ENCODE measurements around the gene OR2T8.

OR2T8 gene

GRCh38 chr1:247924868-247925267 is 4.8 kb downstream of the OR2T8 start, which contains the start of gene OR2AJ1:
OR2AJ1 (plus strand) TSS chr1:247924889; CDS start chr1:247933769, 8,880 bp downstream.
- Histone ChIP-seq H3K4me1 (ENCODE audit: low read length) (no peaks in the 10 kb centered on the region), H3K9me3 (replicated peaks; ENCODE audit: insufficient read depth, low read length) (no peaks in the 10 kb centered on the region), H3F3A (ENCODE audit: insufficient read depth, low read length) (no peaks in the 10 kb centered on the region), H3K27ac (ENCODE audit: low read length) (no peak within 1 kb of the TSS), H4K20me1 (ENCODE audit: insufficient read depth, low read length) (no peaks in the 10 kb centered on the region), H3K4me2 (ENCODE audit: low read depth, low read length) (no peak within 1 kb of the TSS), H3K4me3 (ENCODE audit: low read length) (no peak within 1 kb of the TSS), H3K36me3 (replicated peaks; ENCODE audit: insufficient read depth, low read length) (no peaks in the 10 kb centered on the region), H3K9ac (ENCODE audit: low read length) (no peak within 1 kb of the TSS), H3K27me3 (replicated peaks; ENCODE audit: insufficient read depth, low read length) (no peaks in the 10 kb centered on the region), H2AFZ (ENCODE audit: low read length) (no peak within 1 kb of the TSS), H3K9me2 (replicated peaks; ENCODE audit: insufficient read depth, low read length) (no peaks in the 10 kb centered on the region), H3K79me2 (ENCODE audit: low read length) (no peaks in the 10 kb centered on the region)
- TF ChIP-seq EZH2 (optimal IDR thresholded peaks at IDR 0.05; ENCODE audit: low read depth, low read length): no peak
- TF ChIP-seq, protein P1, sequence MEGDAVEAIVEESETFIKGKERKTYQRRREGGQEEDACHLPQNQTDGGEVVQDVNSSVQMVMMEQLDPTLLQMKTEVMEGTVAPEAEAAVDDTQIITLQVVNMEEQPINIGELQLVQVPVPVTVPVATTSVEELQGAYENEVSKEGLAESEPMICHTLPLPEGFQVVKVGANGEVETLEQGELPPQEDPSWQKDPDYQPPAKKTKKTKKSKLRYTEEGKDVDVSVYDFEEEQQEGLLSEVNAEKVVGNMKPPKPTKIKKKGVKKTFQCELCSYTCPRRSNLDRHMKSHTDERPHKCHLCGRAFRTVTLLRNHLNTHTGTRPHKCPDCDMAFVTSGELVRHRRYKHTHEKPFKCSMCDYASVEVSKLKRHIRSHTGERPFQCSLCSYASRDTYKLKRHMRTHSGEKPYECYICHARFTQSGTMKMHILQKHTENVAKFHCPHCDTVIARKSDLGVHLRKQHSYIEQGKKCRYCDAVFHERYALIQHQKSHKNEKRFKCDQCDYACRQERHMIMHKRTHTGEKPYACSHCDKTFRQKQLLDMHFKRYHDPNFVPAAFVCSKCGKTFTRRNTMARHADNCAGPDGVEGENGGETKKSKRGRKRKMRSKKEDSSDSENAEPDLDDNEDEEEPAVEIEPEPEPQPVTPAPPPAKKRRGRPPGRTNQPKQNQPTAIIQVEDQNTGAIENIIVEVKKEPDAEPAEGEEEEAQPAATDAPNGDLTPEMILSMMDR (IDR thresholded peaks at IDR 0.05; ENCODE audit: low read length): no peak
- TF ChIP-seq EZH2phosphoT487 (IDR thresholded peaks at IDR 0.05; ENCODE audit: low read length): no peak
- DNase-seq: no peak

DNA sequence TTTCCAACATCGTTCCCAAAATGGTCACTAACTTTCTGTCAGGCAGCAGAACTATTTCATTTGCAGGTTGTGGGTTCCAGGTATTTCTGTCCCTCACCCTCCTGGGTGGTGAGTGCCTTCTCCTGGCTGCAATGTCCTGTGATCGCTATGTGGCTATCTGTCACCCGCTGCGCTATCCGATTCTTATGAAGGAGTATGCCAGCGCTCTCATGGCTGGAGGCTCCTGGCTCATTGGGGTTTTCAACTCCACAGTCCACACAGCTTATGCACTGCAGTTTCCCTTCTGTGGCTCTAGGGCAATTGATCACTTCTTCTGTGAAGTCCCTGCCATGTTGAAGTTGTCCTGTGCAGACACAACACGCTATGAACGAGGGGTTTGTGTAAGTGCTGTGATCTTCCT is 13.9 kb downstream of the OR2T8 start:
- H3K4me2 ChIP-seq (ENCODE audit: low read depth, low read length): no peak overlapping the region
- no peaks in the 10 kb centered on the region for H3K27me3 ChIP-seq (replicated peaks; ENCODE audit: insufficient read depth, low read length)
- H3K9me2 ChIP-seq (replicated peaks; ENCODE audit: insufficient read depth, low read length): no peaks in the 10 kb centered on the region
- H3K4me1 ChIP-seq (ENCODE audit: low read length): no peaks in the 10 kb centered on the region
- no peaks in the 10 kb centered on the region for H3K9me3 ChIP-seq (replicated peaks; ENCODE audit: insufficient read depth, low read length)
- no peaks in the 10 kb centered on the region for H4K20me1 ChIP-seq (ENCODE audit: insufficient read depth, low read length)
- no peak overlapping the region for H3K9ac ChIP-seq (ENCODE audit: low read length)
- no peak for TF ChIP-seq EZH2phosphoT487 (IDR thresholded peaks at IDR 0.05; ENCODE audit: low read length)
- TF ChIP-seq, protein P1 (IDR thresholded peaks at IDR 0.05; ENCODE audit: low read length): no peak
- TF ChIP-seq EZH2 (optimal IDR thresholded peaks at IDR 0.05; ENCODE audit: low read depth, low read length): no peak
- no peak for DNase-seq
- H3K36me3 ChIP-seq (replicated peaks; ENCODE audit: insufficient read depth, low read length): no peaks in the 10 kb centered on the region
- no peaks in the 10 kb centered on the region for H3F3A ChIP-seq (ENCODE audit: insufficient read depth, low read length)
- H3K27ac ChIP-seq (ENCODE audit: low read length): no peak overlapping the region
- no peak overlapping the region for H2AFZ ChIP-seq (ENCODE audit: low read length)
- no peak overlapping the region for H3K4me3 ChIP-seq (ENCODE audit: low read length)
- H3K79me2 ChIP-seq (ENCODE audit: low read length): no peaks in the 10 kb centered on the region

- Histone ChIP-seq H3K27ac (ENCODE audit: low read length) (no peak overlapping the region), H3K4me2 (ENCODE audit: low read depth, low read length) (no peak overlapping the region), H3K79me2 (ENCODE audit: low read length) (no peaks in the 10 kb centered on the region), H3K9ac (ENCODE audit: low read length) (no peak overlapping the region), H3K9me3 (replicated peaks; ENCODE audit: insufficient read depth, low read length) (no peaks in the 10 kb centered on the region), H3K4me1 (ENCODE audit: low read length) (no peaks in the 10 kb centered on the region), H3K4me3 (ENCODE audit: low read length) (no peak overlapping the region), H3K27me3 (replicated peaks; ENCODE audit: insufficient read depth, low read length) (no peaks in the 10 kb centered on the region), H4K20me1 (ENCODE audit: insufficient read depth, low read length) (no peaks in the 10 kb centered on the region), H3F3A (ENCODE audit: insufficient read depth, low read length) (no peaks in the 10 kb centered on the region), H2AFZ (ENCODE audit: low read length) (no peak overlapping the region), H3K9me2 (replicated peaks; ENCODE audit: insufficient read depth, low read length) (no peaks in the 10 kb centered on the region), H3K36me3 (replicated peaks; ENCODE audit: insufficient read depth, low read length) (no peaks in the 10 kb centered on the region)
- TF ChIP-seq, protein P1 (IDR thresholded peaks at IDR 0.05; ENCODE audit: low read length): no peak
- TF ChIP-seq EZH2 (optimal IDR thresholded peaks at IDR 0.05; ENCODE audit: low read depth, low read length) (no peak), EZH2phosphoT487 (IDR thresholded peaks at IDR 0.05; ENCODE audit: low read length) (no peak)
- DNase-seq: no peak
Measured at GRCh38 chr1:247935781-247936180, 15.7 kb downstream of the OR2T8 start.
